Posterior cingulate gyrus (tissue), 11 donors: ENCODE measurements around the gene E2F2.
A peak's percentile ranks its signal among the peaks of the same experiment; 100 is the strongest.
"Not testable (repeated sequence)": the region's sequence is repeated elsewhere in the genome, so short reads cannot be mapped to it uniquely, and the experiment has no call there.

ENCODE experiments used
- DNase-seq, 10 donors: peaks; one replicate each; pipeline versions ENCODE4 v3.0.0 to v3.0.0-alpha.2; 2020 to 2021; ENCODE audit warnings: mixed read lengths in 3 of 10
- intact Hi-C: fragments of 100-400 bp; cut with DNase I; formaldehyde crosslinking; loops from one replicate; pipeline ENCODE4 v1.15.1; 2023

The E2F2 gene

DNA sequence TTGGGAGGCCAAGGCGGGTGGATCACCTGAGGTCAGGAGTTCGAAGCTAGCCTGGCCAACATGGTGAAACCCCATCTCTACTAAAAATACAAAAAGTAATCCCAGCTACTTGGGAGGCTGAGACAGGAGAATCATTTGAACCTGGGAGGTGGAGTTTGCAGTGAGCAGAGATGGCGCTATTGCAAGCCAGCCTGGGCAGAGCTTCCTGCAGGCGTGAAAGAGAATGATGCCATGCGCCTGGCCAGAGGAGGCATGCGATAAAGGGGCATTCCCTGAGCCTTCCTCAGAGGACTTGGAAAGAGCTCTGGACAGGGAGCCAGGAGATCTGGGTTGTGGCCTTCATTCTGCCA is 3.2 kb downstream of the E2F2 start:
- peak in 1 of 10 donors; percentile 24 for DNase-seq
- intact Hi-C loops = no loop called here

DNA sequence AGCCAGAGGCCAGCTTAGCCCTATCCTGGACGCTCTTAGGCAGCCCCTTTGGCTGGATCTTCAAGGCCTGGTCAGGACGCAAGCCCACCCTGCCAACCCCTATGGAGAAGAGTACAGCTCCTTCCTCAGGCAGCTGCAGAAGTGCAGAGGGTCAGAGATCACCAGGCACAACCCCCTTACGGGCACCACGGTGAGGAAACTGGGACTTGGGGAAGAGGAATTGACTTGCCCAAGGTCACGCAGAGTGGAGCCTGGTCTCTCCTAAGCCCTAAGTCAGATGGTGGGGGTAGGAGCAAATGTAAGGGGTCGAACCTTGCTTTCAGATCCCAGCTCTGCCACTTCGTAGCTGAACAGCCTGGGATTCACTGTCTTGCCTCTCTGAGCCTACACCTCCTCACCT is 3.7 kb downstream of the E2F2 start:
- intact Hi-C loops = no loop called here
- peak in 1 of 10 donors; percentile 21 for DNase-seq

DNA sequence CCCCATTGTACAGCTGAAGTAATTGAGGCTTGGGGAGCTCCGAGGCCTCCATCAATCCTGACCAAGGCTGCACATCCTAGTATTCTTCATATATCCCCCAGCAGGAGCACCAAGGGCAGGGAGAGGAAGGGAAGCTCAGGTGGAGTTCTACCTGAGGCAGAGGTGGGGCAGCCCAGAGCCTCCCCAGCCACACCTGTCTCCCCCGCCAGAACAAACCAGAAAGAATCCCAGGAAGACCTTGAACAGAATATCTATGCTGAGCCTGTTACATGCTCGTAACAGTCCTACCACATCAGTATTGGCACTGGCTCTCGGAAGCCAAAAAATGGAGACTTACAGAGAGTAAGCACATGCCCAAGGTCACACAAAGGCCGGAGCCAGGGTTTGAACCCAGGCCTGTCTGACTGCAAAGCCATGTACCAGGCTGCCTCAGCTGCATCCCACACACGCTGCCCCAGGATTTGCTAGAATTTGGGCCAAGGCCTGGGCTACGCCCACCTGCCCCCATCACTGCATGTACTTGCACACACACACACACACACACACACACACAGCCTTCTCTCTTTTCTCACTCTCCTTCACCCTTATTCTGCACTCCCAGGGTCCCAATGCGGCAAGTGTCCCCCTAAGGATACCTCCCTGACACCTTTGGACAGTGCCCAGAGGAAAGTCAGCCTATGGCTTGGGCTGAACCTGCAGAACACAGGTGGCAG is 4.5 kb downstream of the E2F2 start:
- peak in 1 of 10 donors; percentile 50 for DNase-seq
- intact Hi-C loops = no loop called here

GRCh38 chr1:23525558-23526250 is 5.3 kb downstream of the E2F2 start:
- intact Hi-C loops = no loop called here

DNA sequence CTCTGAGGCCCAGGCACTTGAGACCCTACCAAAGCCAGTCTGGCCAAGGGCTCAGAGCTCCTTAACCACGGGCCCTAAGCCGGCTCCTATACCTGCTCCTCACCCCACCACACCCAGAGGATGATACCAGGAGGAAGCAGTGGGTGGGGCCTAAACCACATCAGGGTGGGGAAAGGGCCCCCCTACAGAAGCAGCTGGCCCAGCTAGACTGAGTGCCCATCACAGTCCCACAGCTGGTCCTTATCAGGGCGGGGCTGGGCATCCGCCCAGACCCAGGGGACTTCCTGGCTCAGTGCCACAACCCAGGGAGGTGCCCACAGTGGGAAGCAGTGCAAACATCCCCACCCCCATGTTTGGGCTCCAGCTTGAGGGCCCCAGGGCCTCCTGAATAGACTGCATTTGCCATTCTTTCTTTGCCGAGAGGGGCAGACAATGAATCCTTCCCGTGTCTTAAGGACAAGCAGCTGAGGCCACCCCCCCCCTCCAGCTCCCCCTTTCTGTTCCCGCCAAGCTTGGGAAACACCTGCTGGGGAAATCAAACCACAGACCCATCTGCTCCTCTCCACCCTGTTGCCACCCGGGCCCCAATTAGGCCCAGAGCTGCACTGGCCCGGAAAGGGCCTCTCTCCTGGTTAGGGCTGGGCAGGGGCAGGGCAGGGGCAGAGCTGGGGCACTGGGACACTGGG is 6.2 kb downstream of the E2F2 start:
- intact Hi-C loops = no loop called here
- DNase-seq = peak in 2 of 10 donors; percentile 37 to 53

More at GRCh38 chr1:23525558-23526250, 5.3 kb downstream of the E2F2 start:
- DNase-seq = no peak

GRCh38 chr1:23524163-23524562 is 6.9 kb downstream of the E2F2 start:
- DNase-seq = no peak
- intact Hi-C loops = no loop called here

DNA sequence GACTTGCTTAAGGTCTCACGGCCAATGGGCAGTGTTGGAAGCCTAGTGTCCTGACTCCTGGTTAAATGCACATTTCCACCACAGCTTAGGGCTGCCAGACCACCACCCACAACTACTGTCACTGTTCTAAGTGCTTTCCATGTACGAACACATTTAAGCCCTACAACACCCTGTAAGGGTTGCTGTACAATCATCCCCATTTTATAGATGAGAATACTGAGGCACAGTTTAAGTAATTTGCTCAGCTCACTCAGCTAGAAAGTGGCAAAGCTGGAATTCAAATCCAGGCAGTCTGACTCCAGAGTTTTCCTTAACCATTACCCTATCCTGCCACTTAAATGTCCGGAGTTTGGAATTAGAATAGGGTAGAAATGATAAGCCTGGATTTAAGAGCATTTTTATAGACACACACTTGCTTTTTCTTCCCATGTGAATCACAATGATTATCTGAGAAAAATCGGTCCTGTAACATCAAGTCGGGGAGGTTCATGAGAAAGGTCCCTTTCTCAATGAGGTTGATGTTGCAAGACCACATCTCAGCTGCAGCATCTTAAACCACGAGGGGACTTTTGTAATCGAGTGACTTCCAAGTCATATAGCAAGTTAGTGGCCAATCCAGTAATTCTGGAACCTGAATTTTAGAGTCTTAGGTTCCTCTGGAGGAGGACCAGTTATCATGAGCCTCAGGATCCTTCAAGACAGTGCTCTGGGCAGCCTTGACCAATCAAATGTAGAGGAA is 8.6 kb downstream of the E2F2 start:
- DNase-seq = no peak
- intact Hi-C loops = no loop called here

- DNase-seq = no peak
- intact Hi-C loops = no loop called here
Observed at GRCh38 chr1:23521588-23521987, 9.4 kb downstream of the E2F2 start.

- no peak for DNase-seq
- intact Hi-C loops = no loop called here
Observed at GRCh38 chr1:23517581-23517980, 13.5 kb downstream of the E2F2 start.

DNA sequence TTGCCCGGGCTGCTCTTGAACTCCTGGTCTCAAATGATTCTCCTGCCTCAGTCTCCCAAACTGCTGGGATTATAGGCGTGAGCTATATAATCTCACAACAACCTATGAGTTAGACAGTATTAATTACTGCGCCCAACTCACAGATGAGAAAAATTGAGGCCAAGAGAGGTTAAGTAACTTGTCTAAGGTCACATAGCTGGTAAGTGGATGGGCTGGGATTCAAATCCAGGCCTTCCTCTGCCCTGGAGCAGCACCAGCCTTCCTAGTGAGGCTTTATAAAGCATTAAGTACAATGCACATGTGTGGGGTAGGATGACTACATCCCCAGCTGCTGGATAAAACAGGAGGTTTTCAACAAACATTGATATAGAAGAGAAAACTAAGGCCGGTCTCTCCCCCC is 15.1 kb downstream of the E2F2 start:
- DNase-seq = no peak
- intact Hi-C loops = no loop called here

DNA sequence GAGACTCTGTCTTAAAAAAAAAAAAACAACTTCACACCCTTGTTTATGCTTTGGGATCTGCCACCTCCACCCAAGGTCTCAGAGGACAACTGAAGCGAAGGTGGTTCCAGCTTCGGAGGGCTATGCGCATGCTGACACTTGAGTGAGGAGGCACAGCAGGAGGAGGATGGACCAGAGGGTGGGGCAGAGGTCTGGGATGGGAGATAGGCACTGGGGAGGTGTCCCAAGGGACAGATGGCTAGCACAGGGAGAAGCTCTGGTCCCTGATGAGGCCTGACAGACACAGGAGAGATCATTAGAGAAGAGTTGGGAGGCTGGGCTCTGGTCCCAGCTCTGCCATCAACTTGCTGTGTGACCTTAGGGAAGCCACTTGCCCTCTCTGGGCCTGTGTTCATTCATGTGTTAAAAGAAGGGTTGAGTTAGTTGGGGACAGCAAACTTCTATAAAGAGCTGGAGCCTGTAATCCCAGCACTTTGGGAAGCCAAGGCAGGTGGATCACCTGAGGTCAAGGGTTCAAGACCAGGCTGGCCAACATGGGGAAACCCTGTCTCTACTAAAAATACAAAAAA is 16.8 kb downstream of the E2F2 start:
- no peak for DNase-seq
- intact Hi-C loops = no loop called here

DNA sequence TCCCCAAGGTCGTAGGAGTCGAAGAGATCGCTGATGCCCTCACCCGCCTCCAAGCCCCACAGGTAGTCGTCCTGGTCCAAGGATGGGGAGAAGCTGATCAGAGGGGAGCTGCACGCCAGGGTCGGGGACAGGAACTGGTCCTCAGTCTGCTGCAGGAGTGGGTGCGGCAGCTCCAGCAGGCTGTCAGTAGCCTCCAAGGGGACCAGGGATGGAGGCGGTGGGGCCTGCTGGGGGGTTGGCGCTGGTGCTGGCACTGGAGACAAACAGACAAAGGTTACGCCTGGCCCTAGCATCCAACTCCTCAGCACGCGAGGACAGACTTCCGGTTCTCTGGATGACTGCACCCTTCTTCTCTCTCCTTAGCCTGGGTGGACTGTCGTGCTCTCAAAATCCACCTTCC is 21.1 kb downstream of the E2F2 start:
- intact Hi-C loops = no loop called here
- DNase-seq = peak in 1 of 10 donors; percentile 65

DNA sequence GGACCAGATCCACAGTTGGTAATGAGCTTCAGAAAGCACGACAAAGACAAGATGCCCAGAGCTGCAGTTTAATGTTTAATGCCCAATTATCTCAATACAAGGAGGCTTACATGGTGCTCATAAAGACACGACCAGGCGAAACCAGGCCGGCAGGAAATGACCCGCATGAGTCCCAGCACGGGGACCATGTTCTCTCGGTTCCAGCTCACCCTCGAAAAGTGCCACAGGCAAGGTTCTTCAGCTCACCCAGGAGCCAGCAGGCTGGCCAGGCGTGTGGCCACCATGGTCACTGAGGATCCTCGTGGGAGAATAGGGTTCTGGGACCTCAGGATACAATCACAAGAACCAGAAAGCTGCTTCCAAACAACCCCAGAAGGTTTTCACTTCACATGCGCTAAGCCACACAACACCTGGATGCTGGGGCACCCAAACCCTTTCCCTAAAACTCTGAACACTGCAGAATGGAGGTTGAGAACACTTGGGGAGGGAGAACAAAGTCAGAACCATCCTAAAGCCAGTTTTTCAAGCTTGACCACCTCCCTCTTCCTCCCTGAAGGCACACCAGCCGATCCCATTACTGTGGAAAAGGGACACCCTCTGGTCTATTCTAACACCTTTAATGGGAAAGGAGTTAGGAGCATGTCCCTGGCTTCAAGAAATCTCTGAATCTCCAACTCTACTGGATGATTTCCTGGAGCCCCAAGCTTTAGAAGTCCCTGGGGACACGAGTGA is 24.5 kb downstream of the E2F2 start:
- intact Hi-C loops = no loop called here
- DNase-seq = peak in 1 of 10 donors; percentile 47

GRCh38 chr1:23505851-23506250 is 25.2 kb downstream of the E2F2 start:
- no peak for DNase-seq
- intact Hi-C loops = no loop called here

DNA sequence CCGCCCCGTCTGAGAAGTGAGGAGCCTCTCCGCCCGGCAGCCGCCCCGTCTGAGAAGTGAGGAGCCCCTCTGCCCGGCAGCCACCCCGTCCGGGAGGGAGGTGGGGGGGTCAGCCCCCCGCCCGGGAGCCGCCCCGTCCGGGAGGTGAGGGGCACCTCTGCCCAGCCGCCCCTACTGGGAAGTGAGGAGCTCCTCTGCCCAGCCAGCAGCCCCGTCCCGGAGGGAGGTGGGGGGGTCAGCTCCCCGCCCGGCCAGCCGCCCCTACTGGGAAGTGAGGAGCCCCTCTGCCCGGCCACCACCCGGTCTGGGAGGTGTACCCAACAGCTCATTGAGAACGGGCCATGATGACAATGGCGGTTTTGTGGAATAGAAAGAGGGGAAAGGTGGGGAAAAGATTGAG is 26.9 kb downstream of the E2F2 start:
- peak in 1 of 10 donors; percentile 55 for DNase-seq
- intact Hi-C loops = not testable (repeated sequence)

DNA sequence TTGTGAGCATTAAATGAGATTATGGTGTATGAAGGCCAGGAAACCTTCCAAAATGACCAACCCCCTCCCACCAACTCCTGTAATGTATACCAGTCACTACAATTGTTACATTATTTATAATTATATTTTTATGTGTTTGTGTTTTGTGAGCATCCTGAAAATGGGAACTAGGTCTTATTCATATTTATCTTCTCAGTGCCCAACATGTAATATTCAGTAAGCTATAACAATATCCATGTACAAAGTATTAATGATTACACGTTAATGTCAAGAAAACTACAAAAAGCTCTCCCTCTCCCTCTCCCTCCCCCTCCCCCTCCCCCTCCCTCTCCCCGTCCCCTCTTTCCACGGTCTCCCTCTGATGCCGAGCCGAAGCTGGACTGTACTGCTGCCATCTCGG is 28.1 kb downstream of the E2F2 start:
- intact Hi-C loops = no loop called here
- no peak for DNase-seq

GRCh38 chr1:23500466-23500865 is 30.6 kb downstream of the E2F2 start:
- intact Hi-C loops = no loop called here

DNA sequence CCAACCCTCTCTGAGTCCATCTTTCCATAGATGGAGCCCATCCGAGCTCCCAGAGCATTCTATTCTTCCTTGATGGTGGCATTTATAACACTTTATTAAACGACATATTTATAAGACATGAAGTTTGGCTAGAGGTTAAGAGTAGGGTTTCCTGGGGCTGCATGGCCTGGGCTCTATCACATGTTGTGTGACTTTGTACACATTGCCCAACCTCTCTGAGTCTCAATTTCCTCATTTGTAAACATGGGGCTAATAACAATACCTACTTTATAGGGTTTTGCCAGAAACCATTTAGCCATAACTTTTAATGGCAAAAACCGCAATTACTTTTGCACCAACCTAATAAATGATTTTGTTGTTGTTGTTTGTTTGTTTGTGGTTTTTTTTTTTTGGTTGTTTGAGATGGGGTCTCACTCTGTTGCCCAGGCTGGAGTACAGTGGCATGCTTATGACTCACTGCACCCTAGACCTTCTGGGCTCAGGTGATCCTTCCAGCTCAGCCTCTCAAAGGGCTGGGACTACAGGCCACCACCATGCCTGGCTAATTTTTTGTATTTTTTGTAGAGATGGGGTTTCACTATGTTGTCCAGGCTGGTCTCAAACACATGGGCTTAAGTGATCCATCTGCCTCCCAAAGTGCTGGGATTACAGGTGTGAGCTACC is 33.1 kb downstream of the E2F2 start:
- intact Hi-C loops = loop anchor here (1.0 to 2.0 kb wide), 2 partner anchors 41 to 139 kb away; no protein-coding TSS in a partner anchor
- no peak for DNase-seq

More at GRCh38 chr1:23500466-23500865, 30.6 kb downstream of the E2F2 start:
- DNase-seq = no peak

DNA sequence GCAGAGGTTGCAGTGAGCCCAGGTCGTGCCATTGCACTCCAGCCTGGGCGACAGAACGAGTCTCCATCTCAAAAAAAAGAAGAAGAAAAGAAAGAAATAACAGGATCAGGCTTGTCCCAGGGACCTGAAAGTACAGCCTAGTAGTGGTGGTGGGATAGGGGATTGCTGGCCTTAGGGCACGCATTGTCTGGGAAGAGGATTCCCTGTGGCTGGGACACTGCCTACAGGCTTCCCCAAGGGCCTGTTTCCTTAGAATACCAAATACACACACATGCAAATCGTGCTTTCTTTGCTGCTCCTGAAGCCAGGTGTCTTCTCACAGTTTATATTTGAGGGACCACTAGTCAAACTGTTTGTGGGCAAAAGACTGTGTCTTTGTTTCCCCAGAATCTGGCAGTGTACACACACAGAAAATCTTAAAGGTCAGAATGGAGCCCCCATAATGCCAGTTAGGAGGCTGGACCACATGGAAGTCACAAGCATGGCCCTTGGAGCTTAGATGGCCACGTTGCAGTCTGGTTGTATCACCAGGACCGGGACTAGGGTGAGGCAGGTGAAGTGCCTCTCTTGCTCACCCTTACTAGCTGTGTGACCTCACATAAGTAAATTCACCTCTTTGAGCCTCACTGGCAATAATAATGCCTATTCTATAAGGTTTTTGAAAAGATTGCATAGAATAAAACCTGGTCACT is 34.4 kb downstream of the E2F2 start:
- intact Hi-C loops = loop anchor here (1.0 to 2.0 kb wide), 2 partner anchors 43 to 140 kb away; no protein-coding TSS in a partner anchor
- no peak for DNase-seq
